NOMO-1 treated with dmso at 0.1 percent for 144 hours (cell line): ENCODE results near the gene TMEM182.

ENCODE experiments used
- DNase-seq: peaks from one replicate; lab custom pipeline; 2025; ENCODE audit not compliant: unreplicated experiment; lab: John Stamatoyannopoulos, UW

TMEM182 gene

GRCh38 chr2:102761763-102762162, at the start of gene TMEM182:
TMEM182 (plus strand) TSS chr2:102762031; CDS start chr2:102762218, 187 bp downstream.
- no peak for DNase-seq

GRCh38 chr2:102717308-102718018, 44.4 kb upstream of the TMEM182 start:
- no peak for DNase-seq

GRCh38 chr2:102718387-102719316, 43.2 kb upstream of the TMEM182 start:
- no peak for DNase-seq

GRCh38 chr2:102724016-102724490, 37.8 kb upstream of the TMEM182 start:
- DNase-seq = no peak

GRCh38 chr2:102724553-102724952, 37.3 kb upstream of the TMEM182 start:
- DNase-seq = no peak

GRCh38 chr2:102726128-102727087, 35.4 kb upstream of the TMEM182 start:
- no peak for DNase-seq

- DNase-seq = no peak
Measured at GRCh38 chr2:102735416-102736109, 26.3 kb upstream of the TMEM182 start.

- DNase-seq = no peak
Measured at GRCh38 chr2:102736110-102736409, 25.8 kb upstream of the TMEM182 start.

DNA sequence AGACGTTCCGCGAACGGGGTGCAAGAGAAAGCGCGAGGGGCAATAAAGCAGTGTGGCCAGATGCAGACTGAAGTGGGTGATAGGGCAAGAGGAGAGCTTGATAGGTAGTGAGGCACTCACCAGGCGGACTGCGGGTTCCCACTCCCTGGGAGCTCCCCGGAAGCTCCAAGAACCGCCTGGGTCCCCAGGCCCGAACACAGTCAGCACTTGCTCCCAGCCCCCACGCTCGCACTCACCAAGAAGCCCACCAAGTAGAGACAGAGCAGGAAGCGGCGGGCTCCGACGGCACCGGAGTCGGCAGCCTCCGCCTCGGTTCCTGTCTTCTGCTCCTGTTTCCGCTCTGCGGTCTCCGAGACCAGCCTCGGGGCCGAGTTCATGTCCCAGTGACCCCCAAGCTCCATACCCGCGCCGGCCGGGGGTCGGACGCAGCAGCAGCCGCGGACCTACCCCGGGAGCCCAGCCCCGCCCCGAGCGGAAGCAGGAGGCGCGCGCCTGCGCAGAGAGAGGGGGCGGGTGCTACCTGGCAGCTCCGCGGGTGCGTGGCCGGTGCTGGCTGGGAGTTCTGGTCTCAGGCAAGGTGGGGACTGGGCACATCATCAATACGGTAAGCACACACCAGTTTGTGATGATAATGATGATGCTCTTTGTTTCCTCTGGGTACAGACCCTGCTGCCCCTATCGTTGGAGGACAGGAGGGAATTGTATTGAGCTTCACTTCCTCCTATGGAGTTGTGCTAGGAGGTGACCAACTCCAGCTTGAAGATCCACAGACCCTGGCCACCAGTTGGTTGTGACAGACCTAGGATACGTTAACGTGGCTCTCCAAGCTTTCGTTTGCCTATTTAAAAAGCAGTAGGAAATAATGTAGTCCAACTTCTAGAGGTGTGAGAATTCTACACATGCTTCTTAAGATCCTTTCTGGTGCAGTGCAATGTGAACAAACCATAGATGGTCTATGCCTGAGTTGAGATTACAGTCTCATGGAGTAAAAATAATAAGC, 25.1 kb upstream of the TMEM182 start:
- peak; percentile 44 for DNase-seq

DNA sequence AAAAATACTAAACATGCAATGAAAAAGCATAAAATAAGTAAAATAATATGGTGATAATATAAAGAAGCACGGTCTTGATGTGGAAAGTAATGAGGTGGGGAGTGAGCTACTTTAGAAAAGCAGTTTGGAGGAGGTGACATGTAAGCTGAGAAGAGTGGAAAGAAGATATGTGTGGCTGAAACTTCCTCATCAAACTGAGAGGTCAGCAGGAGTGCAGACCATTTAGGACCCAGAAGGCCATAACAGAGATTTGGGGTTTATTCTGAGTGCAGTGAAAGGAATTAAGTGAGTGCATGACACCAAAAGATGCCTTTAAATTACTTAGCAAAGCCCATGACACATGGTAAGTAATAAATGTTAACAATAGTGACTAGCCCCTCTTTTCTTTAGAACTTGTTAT, 24.4 kb upstream of the TMEM182 start:
- no peak for DNase-seq

DNA sequence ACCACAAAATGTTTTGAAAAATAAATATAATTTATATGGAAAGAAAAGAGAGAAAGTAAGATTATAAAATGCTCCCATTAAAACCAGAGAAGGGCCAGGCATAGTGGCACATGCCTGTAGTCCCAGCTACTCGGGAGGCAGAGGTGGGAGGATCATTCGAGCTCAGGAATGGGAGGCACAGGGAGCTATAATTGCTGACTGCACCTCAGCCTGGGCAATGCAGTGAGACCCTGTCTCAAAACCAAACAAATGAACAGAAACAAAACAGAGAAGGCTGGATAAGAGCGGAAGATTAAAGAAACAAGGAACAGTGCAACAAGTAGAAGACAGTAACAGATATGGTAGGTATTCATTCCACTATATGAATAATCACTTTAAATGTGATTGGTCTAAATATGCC, 18.6 kb upstream of the TMEM182 start:
- DNase-seq = no peak

DNA sequence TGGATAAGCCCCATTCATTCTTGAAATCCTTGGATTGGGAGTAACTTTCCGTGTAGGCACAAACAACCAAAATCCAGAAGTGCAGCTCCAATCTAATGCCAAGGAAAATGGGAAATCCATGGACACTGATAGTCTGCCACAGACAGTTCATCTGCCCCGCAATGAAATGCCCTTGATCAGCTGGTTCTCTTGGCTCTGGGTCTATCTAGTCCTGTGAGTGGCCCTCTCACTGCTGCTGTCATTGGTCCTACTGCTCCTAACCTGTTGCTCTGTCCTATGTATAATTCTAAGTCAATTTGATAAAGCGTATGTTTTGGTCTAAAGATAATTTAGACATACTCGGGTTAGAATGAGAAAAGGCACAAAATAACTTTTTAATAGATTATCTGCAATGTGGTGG, 13.7 kb upstream of the TMEM182 start:
- no peak for DNase-seq

DNA sequence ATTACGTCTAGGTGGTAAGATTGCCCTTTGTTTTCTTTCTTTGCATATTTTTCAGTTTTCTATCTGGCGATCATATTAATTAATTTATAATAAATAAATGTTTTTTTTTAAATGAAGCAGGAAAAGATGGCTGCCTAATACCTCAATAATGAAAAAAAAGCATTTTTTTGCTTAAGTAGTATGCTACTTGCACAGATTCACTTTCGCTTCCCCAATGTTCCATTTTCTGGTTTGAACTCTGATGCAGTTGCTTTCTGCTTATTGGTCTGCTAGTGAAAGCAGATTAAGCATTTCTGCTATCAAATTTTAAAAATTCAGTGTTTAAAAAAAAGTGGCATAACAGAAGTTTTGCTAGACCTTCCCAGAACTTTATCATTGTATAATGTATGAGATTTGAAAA, 11.9 kb upstream of the TMEM182 start:
- no peak for DNase-seq

DNA sequence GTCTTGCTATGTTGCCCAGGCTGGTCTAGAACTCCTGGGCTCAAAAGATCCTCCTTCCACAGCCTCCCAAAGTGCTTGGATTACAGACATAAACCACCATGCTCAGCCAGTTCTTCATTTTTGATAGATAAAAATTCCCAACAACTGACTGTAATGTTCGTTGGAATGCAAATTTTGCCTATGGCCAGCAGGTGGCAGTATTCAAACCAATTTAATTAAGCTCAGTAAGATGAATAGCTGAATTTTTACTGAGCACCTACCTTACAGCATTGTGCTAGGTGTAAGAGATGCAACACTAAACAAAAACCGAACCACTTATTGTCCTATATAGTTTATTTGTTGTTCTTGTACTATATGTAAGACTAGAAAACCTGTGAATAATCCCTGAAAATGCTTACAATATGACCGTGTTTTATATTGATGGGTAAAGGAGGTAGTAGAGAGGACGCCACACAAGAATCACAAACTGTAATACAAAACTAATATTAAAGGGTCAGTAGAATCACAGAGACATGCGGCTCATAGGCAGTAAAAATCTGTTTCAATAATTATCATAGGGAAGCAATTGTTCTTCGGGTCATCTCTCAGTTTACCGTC, 8.2 kb upstream of the TMEM182 start:
- DNase-seq = no peak

DNA sequence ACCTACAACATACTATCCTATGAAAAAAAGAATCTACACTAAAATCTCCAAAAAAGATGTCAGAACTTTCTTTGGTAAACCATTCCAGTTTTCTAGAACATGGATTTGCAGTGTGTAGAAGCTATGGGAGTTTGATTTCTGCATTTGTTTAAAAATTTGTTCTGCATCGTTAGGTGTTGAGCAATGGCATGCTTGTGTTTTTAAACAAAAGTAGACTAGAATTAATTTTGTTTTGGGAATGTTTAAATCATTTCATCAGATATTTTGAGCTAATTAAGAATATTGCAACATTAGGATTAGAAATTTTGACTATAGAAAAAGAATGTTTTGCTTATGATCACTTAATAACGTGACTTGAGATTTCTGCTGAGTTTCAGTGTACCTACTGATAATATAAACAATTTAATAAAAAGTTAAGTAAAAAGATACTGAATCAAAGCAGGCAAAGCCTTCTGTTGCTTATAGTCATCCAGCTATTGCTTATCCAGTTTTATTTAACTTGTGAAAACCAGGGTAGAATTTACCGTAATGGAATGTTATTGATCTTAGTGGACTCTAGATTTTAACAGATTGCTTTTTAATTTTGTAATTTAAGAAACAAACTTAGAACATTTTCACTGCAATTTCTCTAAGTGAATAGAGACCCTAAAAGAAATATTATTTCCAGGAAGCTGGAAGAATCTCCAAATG, 7.2 kb upstream of the TMEM182 start:
- no peak for DNase-seq

- no peak for DNase-seq
Measured at GRCh38 chr2:102755284-102755683, 6.5 kb upstream of the TMEM182 start.

DNA sequence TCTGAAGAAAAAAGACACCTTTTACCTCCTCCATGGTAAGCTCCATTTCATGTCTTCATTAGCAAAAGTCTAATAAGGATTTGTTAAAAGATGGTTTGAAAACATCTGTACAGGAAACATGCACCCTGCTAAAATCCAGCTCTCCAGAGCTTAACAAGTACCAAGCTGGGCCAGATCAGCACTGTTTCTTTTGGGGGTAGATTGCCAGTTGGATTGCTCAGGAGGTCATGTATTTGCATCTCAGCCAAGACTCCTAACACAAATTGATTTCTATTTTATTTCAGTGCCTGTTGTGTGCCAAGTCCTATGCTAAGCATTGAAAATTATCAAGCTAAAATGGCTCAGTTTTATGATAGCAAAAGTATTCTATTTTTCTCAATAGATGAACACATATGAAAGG, 3.4 kb upstream of the TMEM182 start:
- DNase-seq = no peak

DNA sequence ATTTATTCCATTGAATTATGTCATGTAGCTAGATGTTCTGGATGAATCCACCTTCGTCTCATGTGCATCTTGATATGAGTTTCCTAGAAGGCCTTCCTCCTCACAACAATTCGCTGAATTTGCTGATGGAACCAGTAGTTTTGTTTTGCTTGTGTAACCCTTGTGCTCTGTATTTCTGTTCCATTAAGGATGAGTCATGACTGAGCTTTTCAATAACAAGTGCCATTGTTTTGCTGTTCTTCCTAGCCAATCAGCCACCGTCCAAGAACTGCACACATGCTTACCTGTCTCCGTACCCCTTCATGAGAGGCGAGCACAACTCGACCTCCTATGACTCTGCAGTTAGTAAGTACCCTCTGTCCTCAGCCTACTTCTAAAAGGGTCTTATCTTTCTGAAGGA, 2.3 kb downstream of the TMEM182 start:
- no peak for DNase-seq
